Prostate gland (tissue), 2 donors: Measurements from ENCODE around the gene SLAMF6.

ENCODE experiments used
- POLR2A ChIP-seq: fragments of 450-650 bp; IDR thresholded peaks from one replicate; pipeline ENCODE4 v1.6.1; 2016; ENCODE audit warnings: antibody characterized with exemption, mild to moderate bottlenecking
- TF ChIP-seq, protein P1 (sequence below), 4 experiments: fragments of 200-600 bp in 2 of 4; fragments of 450-650 bp in 2 of 4; sonication (generic) in 2 of 4; IDR thresholded peaks; 1 replicate in 3 of 4; 2 replicates in 1 of 4; pipeline ENCODE4 v1.5.1; 2016 to 2019; ENCODE audit warnings: antibody characterized with exemption in 4 of 4, mild to moderate bottlenecking in 2 of 4, moderate library complexity in 2 of 4

DNA sequence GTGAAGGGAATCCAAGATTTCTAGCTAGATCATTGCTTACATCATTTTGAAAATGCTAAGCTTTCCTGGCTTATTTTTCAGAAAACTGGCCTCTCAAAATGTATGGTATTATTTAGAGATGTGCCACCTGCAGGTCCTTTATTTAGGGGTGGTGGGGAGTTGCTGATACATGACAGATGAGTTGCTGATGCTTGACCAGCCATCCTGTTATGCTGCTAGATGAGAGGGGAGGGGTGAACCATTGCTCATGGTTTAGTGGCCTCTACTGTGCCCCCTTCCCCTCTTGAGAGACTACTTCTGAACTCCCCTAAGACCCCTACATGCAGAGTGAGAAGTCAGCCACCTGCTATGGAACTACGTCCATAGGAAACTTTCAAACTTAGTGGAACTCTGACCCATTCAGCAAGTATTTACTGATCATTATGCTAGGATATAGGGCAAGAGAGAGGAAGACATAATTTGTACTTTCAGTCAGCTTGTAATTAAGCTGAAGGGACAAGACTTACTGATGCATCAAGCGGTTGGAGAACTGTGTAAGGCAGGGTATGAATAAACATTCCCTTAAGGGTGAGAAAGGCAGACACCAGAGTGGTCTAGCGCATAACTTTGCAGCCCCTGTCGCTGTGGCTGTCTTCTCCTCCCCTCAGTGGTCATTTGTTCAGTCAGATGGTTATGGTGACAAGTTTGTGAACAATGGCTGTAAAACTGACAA lies 34.6 kb downstream of the SLAMF6 start:
- TF ChIP-seq, protein P1, sequence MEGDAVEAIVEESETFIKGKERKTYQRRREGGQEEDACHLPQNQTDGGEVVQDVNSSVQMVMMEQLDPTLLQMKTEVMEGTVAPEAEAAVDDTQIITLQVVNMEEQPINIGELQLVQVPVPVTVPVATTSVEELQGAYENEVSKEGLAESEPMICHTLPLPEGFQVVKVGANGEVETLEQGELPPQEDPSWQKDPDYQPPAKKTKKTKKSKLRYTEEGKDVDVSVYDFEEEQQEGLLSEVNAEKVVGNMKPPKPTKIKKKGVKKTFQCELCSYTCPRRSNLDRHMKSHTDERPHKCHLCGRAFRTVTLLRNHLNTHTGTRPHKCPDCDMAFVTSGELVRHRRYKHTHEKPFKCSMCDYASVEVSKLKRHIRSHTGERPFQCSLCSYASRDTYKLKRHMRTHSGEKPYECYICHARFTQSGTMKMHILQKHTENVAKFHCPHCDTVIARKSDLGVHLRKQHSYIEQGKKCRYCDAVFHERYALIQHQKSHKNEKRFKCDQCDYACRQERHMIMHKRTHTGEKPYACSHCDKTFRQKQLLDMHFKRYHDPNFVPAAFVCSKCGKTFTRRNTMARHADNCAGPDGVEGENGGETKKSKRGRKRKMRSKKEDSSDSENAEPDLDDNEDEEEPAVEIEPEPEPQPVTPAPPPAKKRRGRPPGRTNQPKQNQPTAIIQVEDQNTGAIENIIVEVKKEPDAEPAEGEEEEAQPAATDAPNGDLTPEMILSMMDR (IDR thresholded peaks at IDR 0.05) = no peak
- TF ChIP-seq POLR2A = no peak
